ENCODE data around the gene IL3RA. TPM values are rescaled to one million over a fixed set of nuclear protein-coding genes. Genes with fewer than 3 reads are reported as not detected.

Gene IL3RA
- total RNA-seq, 1 donor, result 0.09 TPM

DNA sequence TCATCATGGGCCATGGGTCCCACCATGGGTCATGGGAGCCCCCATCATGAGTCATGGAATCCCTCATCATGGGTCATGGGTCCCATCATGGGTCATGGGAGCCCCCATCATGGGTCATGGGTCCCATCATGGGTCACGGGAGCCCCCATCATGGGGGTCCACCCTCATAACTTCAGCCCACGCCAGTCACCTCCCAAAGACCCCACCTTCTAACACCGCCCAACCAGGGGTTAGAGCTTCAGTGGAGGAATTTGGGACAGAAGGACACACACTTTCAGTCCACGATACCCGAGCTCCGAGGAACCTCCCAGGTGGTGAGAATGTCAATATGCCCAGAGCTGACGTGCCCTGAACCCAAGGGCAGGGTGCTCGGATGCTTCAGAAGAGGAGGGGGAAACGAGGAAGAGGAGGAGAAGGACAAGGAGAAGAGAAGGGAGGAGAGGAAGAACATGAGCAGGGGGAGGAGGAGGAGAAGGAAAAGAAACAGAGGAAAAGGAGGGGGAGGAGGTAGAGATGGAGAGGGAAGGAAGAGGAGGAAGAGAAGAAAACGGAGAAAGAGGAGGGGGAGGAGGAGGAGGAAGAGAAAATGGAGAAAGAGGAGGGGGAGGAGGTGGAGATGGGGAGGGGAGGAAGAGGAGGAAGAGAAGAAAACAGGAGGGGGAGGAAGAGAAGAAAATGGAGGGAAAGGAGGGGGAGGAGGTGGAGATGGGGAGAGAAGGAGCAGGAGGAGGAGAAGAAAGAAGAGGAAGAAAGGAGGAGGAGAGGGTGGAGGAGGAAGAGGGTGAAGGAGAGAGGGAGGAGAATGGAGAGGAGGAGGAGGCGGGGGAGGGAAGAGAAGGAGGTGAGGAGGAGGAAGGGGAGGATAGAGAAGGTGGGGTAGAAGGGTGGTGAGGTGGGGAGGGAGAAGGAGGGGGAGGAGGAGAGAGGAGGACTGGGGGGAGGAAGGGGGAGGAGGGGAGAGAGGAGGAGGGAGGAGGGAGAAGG, 17.7 kb downstream of the IL3RA start:
- TF ChIP-seq CTCF (IDR thresholded peaks at IDR 0.05; ENCODE audit: insufficient read depth, low read length), result no peak
- no peak overlapping the region for H3K4me3 ChIP-seq (ENCODE audit: low read depth, low read length)
- no peak for DNase-seq (ENCODE audit: low read depth)

DNA sequence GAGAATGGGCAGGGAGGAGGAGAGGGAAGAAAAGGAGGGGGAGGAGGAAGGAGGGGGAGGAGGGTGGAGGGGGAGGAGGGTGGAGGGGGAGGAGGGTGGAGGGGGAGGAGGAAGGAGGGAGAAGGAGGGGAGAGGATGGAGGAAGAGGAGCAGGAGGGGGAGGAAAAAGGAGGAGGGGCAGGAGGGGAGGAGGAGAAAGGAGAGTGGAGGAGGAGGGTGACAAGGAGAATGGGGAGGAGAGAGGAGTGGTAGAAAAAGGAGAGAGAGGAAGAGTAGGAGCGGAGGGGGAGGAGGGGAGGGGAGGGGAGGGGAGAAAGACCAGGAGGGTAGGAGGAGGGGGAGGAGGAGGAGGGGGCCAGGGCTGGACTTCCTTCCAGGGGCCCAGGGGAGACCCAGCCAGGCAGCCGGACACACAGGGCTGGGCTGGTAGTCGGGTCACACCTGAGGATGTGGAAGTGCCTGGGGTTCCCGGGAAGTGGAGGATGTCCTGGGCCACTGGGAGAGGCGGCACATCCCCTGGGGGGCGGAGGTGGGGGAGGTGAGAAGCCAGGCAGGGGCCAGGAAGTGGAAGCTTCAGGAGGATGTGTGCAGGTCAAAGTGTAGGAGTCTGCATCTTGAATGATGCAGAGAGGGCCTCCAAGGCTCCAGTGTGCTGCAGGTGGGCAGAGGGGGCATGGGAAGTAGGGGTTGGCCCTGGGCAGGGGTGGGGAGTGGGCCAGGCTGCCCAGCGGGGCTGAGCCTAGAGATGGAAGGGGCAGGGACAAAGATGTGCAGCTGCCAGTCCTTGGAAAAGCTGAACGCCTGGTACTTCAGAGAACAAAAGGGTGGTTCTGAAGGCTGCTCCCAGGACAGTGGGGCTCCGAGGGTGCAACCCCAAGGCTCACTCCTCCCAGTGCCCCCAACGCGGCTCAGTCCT, 18.8 kb downstream of the IL3RA start:
- no peak overlapping the region for H3K4me3 ChIP-seq (ENCODE audit: low read depth, low read length)
- DNase-seq (ENCODE audit: low read depth), result no peak
- no peak for TF ChIP-seq CTCF (IDR thresholded peaks at IDR 0.05; ENCODE audit: insufficient read depth, low read length)

DNA sequence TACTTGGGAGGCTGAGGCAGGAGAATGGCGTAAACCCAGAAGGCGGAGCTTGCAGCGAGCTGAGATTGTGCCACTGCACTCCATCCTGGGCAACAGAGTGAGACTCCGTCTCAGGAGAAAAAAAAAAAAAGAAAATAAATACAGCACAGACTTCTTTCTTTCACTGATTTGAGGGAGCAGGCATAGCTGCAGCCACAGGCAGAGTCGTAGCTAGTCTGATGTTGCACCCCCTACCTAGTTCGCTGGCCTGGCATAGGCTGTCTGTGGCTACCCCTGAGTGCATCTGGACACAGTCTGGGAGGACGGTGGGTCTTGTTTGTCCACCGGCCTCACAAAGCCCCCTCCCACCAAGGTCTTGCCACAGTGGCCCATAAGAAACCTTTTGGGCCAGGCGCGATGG, 21.4 kb downstream of the IL3RA start:
- no peak overlapping the region for H3K4me3 ChIP-seq (ENCODE audit: low read depth, low read length)
- TF ChIP-seq CTCF (IDR thresholded peaks at IDR 0.05; ENCODE audit: insufficient read depth, low read length), result no peak
- no peak for DNase-seq (ENCODE audit: low read depth)

DNA sequence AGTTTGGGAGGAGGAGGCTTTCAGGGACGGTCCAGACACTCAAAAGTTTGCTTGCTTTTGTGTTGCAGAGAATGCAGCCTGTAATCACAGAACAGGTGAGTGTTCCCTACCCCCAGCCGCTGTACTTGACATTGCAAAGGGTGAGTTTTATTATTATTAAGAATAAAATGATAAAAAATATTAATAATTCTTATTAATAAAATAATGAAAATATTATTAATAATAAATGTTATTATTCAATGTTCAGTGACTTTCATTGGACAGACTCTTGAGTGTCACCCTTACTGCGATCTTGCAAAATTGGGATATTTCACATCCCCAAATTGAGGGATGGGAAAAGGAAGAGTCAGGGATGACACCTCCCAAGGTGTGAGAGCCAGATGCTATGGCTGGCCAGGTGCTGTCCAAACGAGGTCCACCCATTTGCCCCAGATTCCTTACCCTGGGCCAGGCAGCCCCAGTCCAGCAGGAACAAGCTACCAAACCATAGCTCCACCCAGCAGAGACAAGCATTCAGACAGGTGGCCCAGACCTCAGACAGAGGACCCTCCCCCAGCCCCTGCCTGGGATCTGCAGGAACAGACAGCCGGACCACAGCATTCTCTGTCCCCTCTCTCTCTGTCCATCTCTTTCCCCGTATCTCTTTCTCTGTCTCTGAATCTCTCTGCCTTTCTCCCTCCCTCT, 22.4 kb downstream of the IL3RA start:
- TF ChIP-seq CTCF (IDR thresholded peaks at IDR 0.05; ENCODE audit: insufficient read depth, low read length), result no peak
- no peak for DNase-seq (ENCODE audit: low read depth)
- H3K4me3 ChIP-seq (ENCODE audit: low read depth, low read length), result no peak overlapping the region

DNA sequence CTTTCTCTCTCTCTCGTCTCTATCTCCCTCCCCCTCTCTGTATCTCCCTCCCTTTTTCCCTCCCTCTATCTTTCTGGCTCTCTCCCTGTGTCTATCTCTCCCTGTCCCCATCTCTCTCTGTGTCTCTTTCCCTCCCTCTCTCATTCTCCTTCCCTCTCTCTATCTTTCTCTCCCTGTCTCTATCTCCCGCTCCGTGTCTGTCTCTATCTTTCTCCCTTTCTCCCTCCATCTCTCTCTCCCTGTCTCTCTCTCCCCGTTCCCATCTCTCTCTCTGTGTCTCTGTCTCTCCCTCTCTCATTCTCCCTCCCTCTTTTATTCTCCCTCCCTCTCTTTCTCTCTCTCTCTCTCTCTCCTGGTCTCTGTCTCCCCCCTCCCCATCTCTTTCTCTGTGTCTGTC, 22.9 kb downstream of the IL3RA start:
- TF ChIP-seq CTCF (IDR thresholded peaks at IDR 0.05; ENCODE audit: insufficient read depth, low read length), result no peak
- H3K4me3 ChIP-seq (ENCODE audit: low read depth, low read length), result no peak overlapping the region
- DNase-seq (ENCODE audit: low read depth), result no peak

DNA sequence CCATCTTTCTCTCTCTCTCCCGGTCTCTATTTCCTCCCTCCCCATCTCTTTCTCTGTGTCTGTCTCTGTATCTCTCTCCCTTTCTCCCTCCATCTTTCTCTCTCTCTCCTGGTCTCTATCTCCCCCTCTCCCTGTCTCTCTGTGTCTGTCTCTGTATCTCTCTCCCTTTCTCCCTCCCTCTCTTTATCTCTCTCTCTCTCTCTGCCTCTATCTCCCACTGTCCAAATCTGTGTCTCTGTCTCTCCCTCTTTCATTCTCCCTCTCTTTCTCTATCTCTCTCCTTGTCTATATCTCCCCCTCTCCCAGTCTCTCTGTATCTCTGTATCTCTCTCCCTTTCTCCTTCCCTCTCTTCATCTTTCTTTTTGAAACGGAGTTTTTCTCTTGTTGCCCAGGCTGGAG, 23.6 kb downstream of the IL3RA start:
- no peak for TF ChIP-seq CTCF (IDR thresholded peaks at IDR 0.05; ENCODE audit: insufficient read depth, low read length)
- H3K4me3 ChIP-seq (ENCODE audit: low read depth, low read length), result no peak overlapping the region
- DNase-seq (ENCODE audit: low read depth), result no peak
